Endothelial cell of umbilical vein (primary cell): Measurements from ENCODE around the gene CCDC136. TPM values are rescaled to one million over a fixed set of nuclear protein-coding genes. Genes with fewer than 3 reads are reported as not detected.

Source experiments
- BruUV-seq: library from RNA; stranded (reverse); fragments of 400-500 nt; replicated peaks from 2 replicates; lab custom pipeline; 2021; lab: Mats Ljungman, UMichigan
- CTCF ChIA-PET: fragments of 300-600, 350-600 bp; sonication (Branson Sonifier 250); formaldehyde crosslinking; loops from one replicate; lab custom pipeline; 2021; ENCODE audit warnings: antibody characterized with exemption, inconsistent platforms; lab: Charles Lee
- POLR2A ChIA-PET: fragments of 300-600, 350-600 bp; sonication (Branson Sonifier 250); formaldehyde crosslinking; loops from one replicate; lab custom pipeline; 2021; ENCODE audit warnings: antibody characterized with exemption, inconsistent platforms; lab: Charles Lee
- DNase-seq: peaks from one replicate; pipeline ENCODE4 v3.0.0-alpha.2; 2011; ENCODE audit warnings: low read depth, low spot score
- FAIRE-seq: peaks from 2 replicates; lab custom pipeline; 2011; peaks lifted over from hg19 to GRCh38; lab: Jason Lieb, UNC
- H2AFZ ChIP-seq: 2 replicates; pipeline ENCODE4 v1.6.0; 2012; ENCODE audit warnings: low read depth, low read length, control low read depth, inconsistent platforms
- H3K27ac ChIP-seq: 2 replicates; pipeline ENCODE4 v1.5.1; 2011; ENCODE audit warnings: low read depth, mild to moderate bottlenecking, control low read depth, low read length, moderate library complexity; ENCODE audit not compliant: insufficient read depth
- H3K27me3 ChIP-seq, 2 experiments: 2 replicates each; pipeline versions ENCODE4 v1.6.0 to v1.6.1; 2011; ENCODE audit warnings: low read length in 2 of 2, mixed read lengths in 1 of 2; ENCODE audit not compliant: control insufficient read depth in 2 of 2, insufficient read depth in 2 of 2
- H3K36me3 ChIP-seq, 2 experiments: 2 replicates in 1 of 2; 3 replicates in 1 of 2; pipeline ENCODE4 v1.5.1; 2011; ENCODE audit warnings: low read length in 2 of 2, mild to moderate bottlenecking in 1 of 2, moderate library complexity in 1 of 2; ENCODE audit not compliant: control insufficient read depth in 2 of 2, insufficient read depth in 2 of 2; ENCODE audit errors: extremely low read depth in 1 of 2
- H3K4me1 ChIP-seq: 3 replicates; pipeline ENCODE4 v1.5.1; 2011; ENCODE audit warnings: mild to moderate bottlenecking, low read length; ENCODE audit not compliant: control insufficient read depth, insufficient read depth; ENCODE audit errors: extremely low read depth
- H3K4me2 ChIP-seq: 2 replicates; pipeline ENCODE4 v1.6.1; 2011; ENCODE audit warnings: low read length, control low read depth, mixed read lengths; ENCODE audit not compliant: insufficient read depth
- H3K4me3 ChIP-seq, 3 experiments: fragments of 200-600 bp in 1 of 3; sonication (generic), shearing (Covaris generic) in 1 of 3; replicated peaks in 1 of 3; 2 replicates each; pipeline ENCODE4 v1.5.1; 2011 to 2016; ENCODE audit warnings: control low read depth in 3 of 3, low read length in 3 of 3, mild to moderate bottlenecking in 2 of 3, inconsistent platforms in 1 of 3, low read depth in 1 of 3, moderate library complexity in 1 of 3; ENCODE audit not compliant: insufficient read depth in 1 of 3
- H3K79me2 ChIP-seq: 2 replicates; pipeline ENCODE4 v1.6.0; 2012; ENCODE audit warnings: low read length, inconsistent platforms; ENCODE audit not compliant: control insufficient read depth, insufficient read depth
- H3K9ac ChIP-seq: replicated peaks from 2 replicates; pipeline ENCODE3; 2011; ENCODE audit warnings: low read length, control low read depth; ENCODE audit not compliant: insufficient read depth; ENCODE audit errors: extremely low read depth
- H3K9me1 ChIP-seq: replicated peaks from 3 replicates; pipeline ENCODE4 v1.6.0; 2011; ENCODE audit warnings: mild to moderate bottlenecking, low read length; ENCODE audit not compliant: control insufficient read depth, insufficient read depth; ENCODE audit errors: extremely low read depth
- H3K9me3 ChIP-seq: replicated peaks from 2 replicates; pipeline ENCODE4 v1.5.1; 2012; ENCODE audit warnings: low read length, inconsistent platforms; ENCODE audit not compliant: control insufficient read depth, insufficient read depth
- H4K20me1 ChIP-seq: replicated peaks from 2 replicates; pipeline ENCODE3; 2011; ENCODE audit warnings: mild to moderate bottlenecking, low read length; ENCODE audit not compliant: control insufficient read depth, insufficient read depth; ENCODE audit errors: extremely low read depth
- EZH2 ChIP-seq: IDR thresholded peaks from 2 replicates; pipeline ENCODE4 v1.6.1; 2012; ENCODE audit warnings: borderline replicate concordance, low read depth, mild to moderate bottlenecking, moderate library complexity, low read length, inconsistent platforms; ENCODE audit not compliant: severe bottlenecking
- FOS ChIP-seq: IDR thresholded peaks from 2 replicates; pipeline ENCODE4 v1.6.1; 2011; ENCODE audit warnings: mild to moderate bottlenecking, low read length, moderate library complexity, borderline replicate concordance; ENCODE audit not compliant: insufficient read depth
- GATA2 ChIP-seq: IDR thresholded peaks from 2 replicates; pipeline ENCODE4 v1.7.0; 2011; ENCODE audit warnings: low read depth, mild to moderate bottlenecking, moderate library complexity, mixed read lengths, low read length; ENCODE audit not compliant: insufficient read length, insufficient read depth
- JUN ChIP-seq: IDR thresholded peaks from 2 replicates; pipeline ENCODE4 v1.6.1; 2011; ENCODE audit warnings: borderline replicate concordance, low read depth; ENCODE audit not compliant: insufficient read length, insufficient read depth
- MAX ChIP-seq: IDR thresholded peaks from 2 replicates; pipeline ENCODE4 v1.6.1; 2011; ENCODE audit not compliant: insufficient read depth, insufficient read length
- MYC ChIP-seq: IDR thresholded peaks from one replicate; pipeline ENCODE4 v1.6.1; 2011; ENCODE audit warnings: mild to moderate bottlenecking, low read depth, low read length
- POLR2A ChIP-seq: IDR thresholded peaks from 2 replicates; pipeline ENCODE4 v1.6.1; 2012; ENCODE audit warnings: low read depth, mild to moderate bottlenecking, control low read depth, low read length
- POLR2AphosphoS5 ChIP-seq: IDR thresholded peaks from 2 replicates; pipeline ENCODE4 v1.6.1; 2012; ENCODE audit warnings: low read depth, mild to moderate bottlenecking, control low read depth, low read length, moderate library complexity; ENCODE audit not compliant: insufficient read depth
- dilution Hi-C: fragments of 300-500 bp; cut with MboI; formaldehyde crosslinking; loops from one replicate; pipeline ENCODE4 v1.15.0; 2019; ENCODE audit warnings: low sequenced_read_pairs; ENCODE audit not compliant: extremely low pct_ligation_motif_present
- intact Hi-C: fragments of 100-400 bp; cut with micrococcal nuclease; formaldehyde crosslinking; loops from one replicate; pipeline ENCODE4 v1.10.0; 2022
- polyA plus RNA-seq, 4 experiments: library from polyadenylated mRNA; depleted of rRNA in 3 of 4; stranded (reverse) in 3 of 4; unstranded in 1 of 4; fragments of >200 nt; gene quantifications; 2 replicates each; pipeline versions ENCODE4 v1.2.1 to v1.2.3, GENCODE V29; 2011 to 2012; ENCODE audit warnings: missing spikeins in 1 of 4
- total RNA-seq: library from RNA; stranded (reverse); gene quantifications from 2 replicates; pipeline ENCODE4 v1.2.3, GENCODE V29; 2021
- TF ChIP-seq, protein P1 (sequence below), 2 donors: IDR thresholded peaks; 1 replicate in 1 of 2; 2 replicates in 1 of 2; pipeline ENCODE4 v1.5.1; 2011; ENCODE audit warnings: low read length in 2 of 2, mild to moderate bottlenecking in 2 of 2, moderate library complexity in 2 of 2, control low read depth in 1 of 2, inconsistent platforms in 1 of 2, low read depth in 1 of 2; ENCODE audit not compliant: insufficient read depth in 1 of 2; ENCODE audit errors: extremely low read depth in 1 of 2

CCDC136 gene
- total and polyA plus RNA-seq, 2 donors (not counting 3 experiments of a cell fraction or from before 2014, with no cell fraction given): 1.8 to 3.3 TPM

DNA sequence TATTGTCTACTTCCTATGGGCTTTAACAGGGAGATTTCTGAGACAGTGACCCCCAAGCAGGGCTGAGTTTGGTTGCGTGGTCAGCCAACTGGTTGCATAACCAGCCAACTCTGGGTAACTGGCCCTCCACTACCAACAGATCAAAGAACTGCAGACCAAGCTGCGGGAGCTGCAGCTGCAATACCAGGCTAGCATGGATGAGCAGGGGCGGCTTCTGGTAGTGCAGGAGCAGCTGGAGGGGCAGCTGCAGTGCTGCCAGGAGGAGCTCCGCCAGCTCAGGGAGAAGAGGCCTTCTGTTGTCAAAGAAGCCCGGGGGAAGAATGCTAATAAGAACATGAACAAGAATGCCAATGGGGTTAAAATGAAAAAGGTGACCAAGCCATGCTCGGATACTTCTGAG lies 22.7 kb downstream of the CCDC136 start:
- FAIRE-seq (no peak), DNase-seq (no peak)
- Histone ChIP-seq H3K4me3 (no peak overlapping the region), H3K9me1 (no peaks in the 10 kb centered on the region), H3K79me2 (no peaks in the 10 kb centered on the region), H3K4me2 (no peak overlapping the region), H2AFZ (no peak overlapping the region), H3K27me3 (peaks cover 25 to 33% of the 10 kb centered on the region in 2 experiments), H3K4me1 (no peaks in the 10 kb centered on the region), H3K36me3 (no peaks in the 10 kb centered on the region), H3K27ac (no peak overlapping the region), H3K9ac (no peak overlapping the region), H3K9me3 (no peaks in the 10 kb centered on the region), H4K20me1 (no peaks in the 10 kb centered on the region)
- BruUV-seq: no TSS peak
- no peak for TF ChIP-seq POLR2AphosphoS5
- TF ChIP-seq MAX: no peak
- no peak for TF ChIP-seq GATA2
- no peak for TF ChIP-seq MYC
- TF ChIP-seq POLR2A: no peak
- TF ChIP-seq, protein P1, sequence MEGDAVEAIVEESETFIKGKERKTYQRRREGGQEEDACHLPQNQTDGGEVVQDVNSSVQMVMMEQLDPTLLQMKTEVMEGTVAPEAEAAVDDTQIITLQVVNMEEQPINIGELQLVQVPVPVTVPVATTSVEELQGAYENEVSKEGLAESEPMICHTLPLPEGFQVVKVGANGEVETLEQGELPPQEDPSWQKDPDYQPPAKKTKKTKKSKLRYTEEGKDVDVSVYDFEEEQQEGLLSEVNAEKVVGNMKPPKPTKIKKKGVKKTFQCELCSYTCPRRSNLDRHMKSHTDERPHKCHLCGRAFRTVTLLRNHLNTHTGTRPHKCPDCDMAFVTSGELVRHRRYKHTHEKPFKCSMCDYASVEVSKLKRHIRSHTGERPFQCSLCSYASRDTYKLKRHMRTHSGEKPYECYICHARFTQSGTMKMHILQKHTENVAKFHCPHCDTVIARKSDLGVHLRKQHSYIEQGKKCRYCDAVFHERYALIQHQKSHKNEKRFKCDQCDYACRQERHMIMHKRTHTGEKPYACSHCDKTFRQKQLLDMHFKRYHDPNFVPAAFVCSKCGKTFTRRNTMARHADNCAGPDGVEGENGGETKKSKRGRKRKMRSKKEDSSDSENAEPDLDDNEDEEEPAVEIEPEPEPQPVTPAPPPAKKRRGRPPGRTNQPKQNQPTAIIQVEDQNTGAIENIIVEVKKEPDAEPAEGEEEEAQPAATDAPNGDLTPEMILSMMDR (IDR thresholded peaks at IDR 0.05; ENCODE audit: extremely low read depth in 1 of 2, insufficient read depth in 1 of 2, low read depth in 1 of 2, low read length in 2 of 2): no peak
- TF ChIP-seq JUN: no peak
- no peak for TF ChIP-seq FOS
- TF ChIP-seq EZH2: no peak
- dilution Hi-C loops: no loop called here
- ChIA-PET CTCF (interaction anchor here (0.9 to 2.0 kb wide), 4 partner anchors 8 to 33 kb away, joined by 3 to 5 read pairs (median 4); no protein-coding TSS in a partner anchor), POLR2A (no interaction called here)
- intact Hi-C loops: no loop called here
